Kidney (tissue), 14 donors: ENCODE results near the gene CAPZB. TPM values are rescaled to one million over a fixed set of nuclear protein-coding genes. Genes with fewer than 3 reads are reported as not detected.

Experiments used
- DNase-seq, 5 donors: peaks; one replicate each; pipeline ENCODE4 v3.0.0-alpha.2; 2013 to 2020
- FAIRE-seq: peaks from 2 replicates; lab custom pipeline; 2012; peaks lifted over from hg19 to GRCh38; lab: Jason Lieb, UNC
- H3K27ac ChIP-seq, 2 donors: one replicate each; pipeline ENCODE4 v1.7.0; 2013; ENCODE audit warnings: low read depth in 2 of 2, low read length in 2 of 2, inconsistent platforms in 1 of 2
- H3K27me3 ChIP-seq: one replicate; pipeline ENCODE4 v1.7.1; 2013; ENCODE audit warnings: low read length, inconsistent platforms; ENCODE audit not compliant: control insufficient read depth, insufficient read depth
- H3K36me3 ChIP-seq, 3 donors: one replicate each; pipeline versions ENCODE4 v1.7.0 to v1.7.1; 2013; ENCODE audit warnings: low read length in 3 of 3, control low read depth in 1 of 3, inconsistent platforms in 1 of 3; ENCODE audit not compliant: insufficient read depth in 3 of 3, control insufficient read depth in 2 of 3
- H3K4me1 ChIP-seq, 3 donors: one replicate each; pipeline versions ENCODE4 v1.7.0 to v1.7.1; 2013; ENCODE audit warnings: low read length in 3 of 3, inconsistent platforms in 1 of 3, low read depth in 1 of 3; ENCODE audit not compliant: control insufficient read depth in 2 of 3, insufficient read depth in 2 of 3
- H3K4me3 ChIP-seq, 3 donors: one replicate each; pipeline versions ENCODE4 v1.7.0 to v1.8.1; 2013; ENCODE audit warnings: low read length in 3 of 3, control low read depth in 1 of 3, inconsistent platforms in 1 of 3
- H3K9ac ChIP-seq, 3 donors: one replicate each; pipeline versions ENCODE4 v1.7.0 to v1.7.1; 2013; ENCODE audit warnings: low read length in 3 of 3, control low read depth in 1 of 3, inconsistent platforms in 1 of 3
- H3K9me3 ChIP-seq, 3 donors: one replicate each; pipeline versions ENCODE4 v1.7.0 to v1.7.1; 2013; ENCODE audit warnings: low read length in 3 of 3, control low read depth in 1 of 3, inconsistent platforms in 1 of 3; ENCODE audit not compliant: control insufficient read depth in 2 of 3, insufficient read depth in 1 of 3
- intact Hi-C: fragments of 100-400 bp; cut with DNase I; formaldehyde crosslinking; loops from one replicate; pipeline ENCODE4 v1.11.1; 2022
- polyA plus RNA-seq: library from polyadenylated mRNA; stranded (reverse); fragments of 350-450 nt; fragmentation: Illumina TruSeq; extraction: RNeasy Lipid Tissue Mini Kit (QIAGEN cat#74804); gene quantifications from one replicate; pipeline ENCODE4 v1.2.3, GENCODE V29; 2014; ENCODE audit warnings: low read depth, low replicate concordance; ENCODE audit not compliant: insufficient read depth
- total RNA-seq: library from RNA; stranded (reverse); fragmentation: NEBNext Ultra II Directional; extraction: Animal tissue kit (Norgen Biotek cat#: 25700); gene quantifications from one replicate; pipeline ENCODE4 v1.2.1, GENCODE V29; 2021
- TF ChIP-seq, protein P1 (sequence below): IDR thresholded peaks from 3 replicates; pipeline ENCODE4 v1.5.1; 2012; ENCODE audit warnings: mild to moderate bottlenecking, moderate library complexity, borderline replicate concordance; ENCODE audit not compliant: insufficient read depth; ENCODE audit errors: extremely low read depth
- donor health status: control.
- donor health status: control.
- donor health status: control.
- donor health status: control.
- donor health status: control.
- donor health status: DM: yes; HTN: yes; CAD: no.
- donor health status: Normal renal cell carcinoma (clear cell type).

CAPZB gene
- total and polyA plus RNA-seq, 2 donors from 2014 or later: 253 to 265 TPM

DNA sequence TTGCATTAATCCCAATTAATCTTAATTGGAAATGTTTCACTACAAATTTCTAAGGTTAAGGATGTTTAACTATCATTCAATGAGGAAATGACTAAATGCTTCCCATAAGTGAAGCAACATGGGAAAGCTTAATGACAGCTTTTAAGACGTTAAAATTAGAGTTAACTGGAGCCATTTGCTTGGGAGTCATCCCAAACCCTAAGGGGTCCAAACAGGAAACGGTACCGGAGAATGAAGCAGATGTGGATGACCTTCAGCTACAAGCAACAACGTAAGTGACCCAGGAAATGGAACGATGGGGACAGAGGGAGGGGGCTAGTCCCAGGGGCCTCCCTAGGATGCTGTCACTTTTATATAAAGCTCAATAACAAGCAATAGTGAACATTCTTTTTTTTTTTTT is 62.2 kb downstream of the CAPZB start:
- H3K27ac ChIP-seq: no peak overlapping the region
- no peaks in the 10 kb centered on the region for H3K9me3 ChIP-seq
- intact Hi-C loops: no loop called here
- no peak overlapping the region for H3K4me3 ChIP-seq
- DNase-seq: no peak
- TF ChIP-seq, protein P1, sequence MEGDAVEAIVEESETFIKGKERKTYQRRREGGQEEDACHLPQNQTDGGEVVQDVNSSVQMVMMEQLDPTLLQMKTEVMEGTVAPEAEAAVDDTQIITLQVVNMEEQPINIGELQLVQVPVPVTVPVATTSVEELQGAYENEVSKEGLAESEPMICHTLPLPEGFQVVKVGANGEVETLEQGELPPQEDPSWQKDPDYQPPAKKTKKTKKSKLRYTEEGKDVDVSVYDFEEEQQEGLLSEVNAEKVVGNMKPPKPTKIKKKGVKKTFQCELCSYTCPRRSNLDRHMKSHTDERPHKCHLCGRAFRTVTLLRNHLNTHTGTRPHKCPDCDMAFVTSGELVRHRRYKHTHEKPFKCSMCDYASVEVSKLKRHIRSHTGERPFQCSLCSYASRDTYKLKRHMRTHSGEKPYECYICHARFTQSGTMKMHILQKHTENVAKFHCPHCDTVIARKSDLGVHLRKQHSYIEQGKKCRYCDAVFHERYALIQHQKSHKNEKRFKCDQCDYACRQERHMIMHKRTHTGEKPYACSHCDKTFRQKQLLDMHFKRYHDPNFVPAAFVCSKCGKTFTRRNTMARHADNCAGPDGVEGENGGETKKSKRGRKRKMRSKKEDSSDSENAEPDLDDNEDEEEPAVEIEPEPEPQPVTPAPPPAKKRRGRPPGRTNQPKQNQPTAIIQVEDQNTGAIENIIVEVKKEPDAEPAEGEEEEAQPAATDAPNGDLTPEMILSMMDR: no peak
- no peak overlapping the region for H3K9ac ChIP-seq
- H3K36me3 ChIP-seq: peaks cover 4 to 13% (median 8%) of the 10 kb centered on the region in 3 donors
- FAIRE-seq: no peak
- no peaks in the 10 kb centered on the region for H3K27me3 ChIP-seq
- peaks cover 0 to 31% (median 15%) of the 10 kb centered on the region in 3 donors for H3K4me1 ChIP-seq

DNA sequence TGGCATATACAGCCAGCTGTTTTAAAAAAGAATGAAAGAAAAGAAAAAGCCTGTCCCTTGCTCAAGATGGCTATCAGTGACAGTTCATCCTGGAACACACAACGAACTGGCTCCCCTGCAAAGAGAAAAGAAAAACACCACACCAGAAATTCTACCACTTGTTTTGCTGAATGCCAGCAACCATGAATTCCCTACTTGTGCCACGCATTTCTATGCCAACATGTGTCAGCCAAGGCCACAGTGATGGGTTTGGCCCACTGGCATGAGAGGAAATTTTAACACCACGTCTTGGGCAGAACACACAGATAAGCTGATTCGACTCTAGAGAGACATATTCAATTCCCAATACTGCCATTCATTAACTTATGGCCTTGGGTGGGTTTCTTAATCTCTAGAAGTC is 64.0 kb downstream of the CAPZB start:
- H3K9ac ChIP-seq: no peak overlapping the region
- FAIRE-seq: no peak
- TF ChIP-seq, protein P1: no peak
- no peak overlapping the region for H3K4me3 ChIP-seq
- no peak overlapping the region for H3K27ac ChIP-seq
- peaks cover 4 to 14% (median 8%) of the 10 kb centered on the region in 3 donors for H3K36me3 ChIP-seq
- H3K4me1 ChIP-seq: peaks cover 0 to 21% (median 8%) of the 10 kb centered on the region in 3 donors
- H3K9me3 ChIP-seq: no peaks in the 10 kb centered on the region
- intact Hi-C loops: no loop called here
- H3K27me3 ChIP-seq: no peaks in the 10 kb centered on the region
- no peak for DNase-seq

DNA sequence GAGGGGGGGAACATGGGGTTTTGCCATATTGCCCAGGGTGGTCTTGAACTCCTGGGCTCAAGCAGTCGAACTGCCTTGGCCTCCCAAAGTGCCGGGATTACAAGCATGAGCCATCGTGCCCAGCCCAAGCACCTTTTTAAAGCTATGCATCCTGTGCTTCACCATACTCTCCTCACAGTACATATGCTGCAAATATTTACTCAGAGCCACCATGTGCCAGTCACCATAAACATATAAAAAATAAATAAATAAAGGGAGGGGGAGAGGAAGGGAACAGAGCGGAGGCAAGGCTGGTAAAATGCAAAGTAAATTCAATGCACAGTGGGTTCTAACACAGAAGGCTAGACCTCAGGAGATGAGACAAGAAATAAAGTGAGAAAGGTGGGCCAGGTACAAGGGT is 64.7 kb downstream of the CAPZB start:
- intact Hi-C loops: no loop called here
- DNase-seq: no peak
- no peaks in the 10 kb centered on the region for H3K9me3 ChIP-seq
- no peak overlapping the region for H3K9ac ChIP-seq
- H3K36me3 ChIP-seq: peaks cover 4 to 14% (median 8%) of the 10 kb centered on the region in 3 donors
- FAIRE-seq: no peak
- peaks cover 0 to 14% (median 4%) of the 10 kb centered on the region in 3 donors for H3K4me1 ChIP-seq
- H3K27me3 ChIP-seq: no peaks in the 10 kb centered on the region
- H3K4me3 ChIP-seq: no peak overlapping the region
- H3K27ac ChIP-seq: no peak overlapping the region
- TF ChIP-seq, protein P1: no peak

DNA sequence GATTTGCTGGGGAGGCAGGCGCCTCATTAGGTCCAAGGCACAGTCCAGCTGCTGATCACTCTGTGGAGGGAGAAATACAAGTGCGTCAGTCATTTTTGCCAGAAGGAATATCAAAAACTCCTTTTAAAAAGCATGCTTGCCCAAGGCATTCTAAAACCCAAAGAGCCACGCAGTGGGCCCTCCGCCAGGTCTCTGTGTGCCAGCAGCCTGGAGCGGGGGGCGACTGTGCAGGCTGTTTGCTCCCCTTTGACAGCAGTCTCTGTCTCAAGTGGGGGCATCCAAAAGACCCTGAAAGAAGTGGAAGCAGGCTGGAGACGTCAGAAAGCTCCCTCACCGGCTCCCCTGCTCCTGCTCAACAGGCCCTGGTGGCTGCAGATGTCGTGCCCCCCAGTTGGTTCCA is 65.6 kb downstream of the CAPZB start:
- Histone ChIP-seq H3K9ac (no peak overlapping the region), H3K4me1 (peaks cover 0 to 8% (median 2%) of the 10 kb centered on the region in 3 donors), H3K27ac (no peak overlapping the region), H3K4me3 (no peak overlapping the region), H3K9me3 (no peaks in the 10 kb centered on the region), H3K36me3 (peaks cover 4 to 14% (median 8%) of the 10 kb centered on the region in 3 donors), H3K27me3 (no peaks in the 10 kb centered on the region)
- FAIRE-seq (no peak), DNase-seq (no peak)
- intact Hi-C loops: no loop called here
- TF ChIP-seq, protein P1: no peak
